Measurements from ENCODE around the gene STAC3.

DNA sequence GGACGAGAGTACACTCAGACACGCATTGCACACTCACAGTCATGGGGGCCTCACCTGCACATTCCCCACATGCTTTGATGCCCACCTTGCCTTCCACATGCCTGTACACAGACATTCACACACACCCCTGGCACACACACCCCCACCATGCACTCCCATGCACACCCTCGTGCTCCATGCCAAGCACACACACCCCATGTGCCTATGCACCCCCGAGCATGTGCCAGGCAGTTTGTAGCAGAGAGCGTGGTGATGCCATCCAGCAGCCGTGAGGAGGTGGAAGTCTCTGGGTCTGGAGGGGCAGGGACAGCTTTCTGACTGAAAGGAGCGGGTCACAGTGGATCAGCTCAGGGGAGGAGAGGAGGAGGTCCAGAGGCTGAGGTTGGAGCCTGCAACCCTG is 45.1 kb downstream of the STAC3 start:
- no peak for TF ChIP-seq ZNF112 (tag by site-specific recombination; IDR thresholded peaks at IDR 0.05)
- no peak for TF ChIP-seq CTCF (tag by site-specific recombination; IDR thresholded peaks at IDR 0.05)
- TF ChIP-seq ZNF292 (tag by site-specific recombination; IDR thresholded peaks at IDR 0.05; ENCODE audit: borderline replicate concordance, low read depth): no peak
- TF ChIP-seq ZFP37 (tag by site-specific recombination; IDR thresholded peaks at IDR 0.05): no peak
- TF ChIP-seq YY1 (tag by site-specific recombination; IDR thresholded peaks at IDR 0.05): no peak
- TF ChIP-seq HOXD13 (CRISPR knock-in tag; IDR thresholded peaks at IDR 0.05; ENCODE audit: borderline replicate concordance): no peak
- no peak for TF ChIP-seq ZNF184 (tag by site-specific recombination; IDR thresholded peaks at IDR 0.05)
- TF ChIP-seq ZNF776 (tag by site-specific recombination; IDR thresholded peaks at IDR 0.05; ENCODE audit: borderline replicate concordance): no peak
- no peak for TF ChIP-seq TSHZ1 (tag by site-specific recombination; IDR thresholded peaks at IDR 0.05; ENCODE audit: borderline replicate concordance)

All from HEK293 (cell line).